ENCODE results near the gene PRR15L.
"Not testable (repeated sequence)": the region's sequence is repeated elsewhere in the genome, so short reads cannot be mapped to it uniquely, and the experiment has no call there.

The PRR15L gene, protein sequence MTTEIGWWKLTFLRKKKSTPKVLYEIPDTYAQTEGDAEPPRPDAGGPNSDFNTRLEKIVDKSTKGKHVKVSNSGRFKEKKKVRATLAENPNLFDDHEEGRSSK

GRCh38 chr17:47957591-47958490 is at the start of gene PRR15L:
Gene PRR15L (minus strand): TSS chr17:47957883. CDS start chr17:47953234, 4,649 bp downstream.
- DNase-seq: peak; percentile 53

- no peak for DNase-seq
These were observed 49.4 kb upstream of the PRR15L start for GRCh38 chr17:48006936-48007709.

GRCh38 chr17:48004983-48005382 is 47.3 kb upstream of the PRR15L start:
- no peak for DNase-seq

DNA sequence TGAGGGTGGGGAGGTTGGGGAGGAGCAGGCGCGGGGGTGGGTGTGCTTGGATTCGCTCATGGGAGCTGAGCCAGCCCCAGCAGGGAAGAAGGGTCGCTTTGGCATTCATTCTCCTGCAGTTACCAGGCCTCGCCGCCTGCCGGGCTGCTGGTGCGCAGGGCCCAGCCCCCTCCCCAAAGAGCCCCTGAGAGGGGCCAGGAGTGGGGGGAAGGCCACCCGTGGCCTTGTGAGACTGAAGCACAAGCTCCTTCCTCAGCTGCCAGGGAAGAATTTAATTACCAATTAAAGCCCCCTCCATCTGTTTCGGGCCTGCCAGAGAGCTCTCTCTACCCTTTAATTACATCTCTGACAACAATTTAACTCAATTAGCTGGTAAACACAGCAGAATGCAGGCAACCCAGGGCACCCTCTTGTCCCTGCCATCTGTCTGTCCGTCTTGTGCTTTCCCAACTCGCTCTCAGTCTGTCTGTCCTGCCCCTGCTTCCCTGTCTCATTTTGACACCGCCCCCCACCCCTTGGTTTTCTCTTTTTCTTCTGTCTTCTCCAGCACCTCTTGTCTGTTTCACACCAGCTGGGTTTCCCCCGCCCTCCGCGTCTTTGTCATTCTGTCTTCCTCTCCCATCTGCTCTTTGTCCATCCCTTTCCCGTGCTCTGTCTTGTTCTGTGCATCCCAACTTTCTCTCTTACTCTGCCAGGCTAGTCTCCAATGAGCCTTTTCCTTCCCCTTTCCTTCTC is 45.9 kb upstream of the PRR15L start:
- no peak for DNase-seq

DNA sequence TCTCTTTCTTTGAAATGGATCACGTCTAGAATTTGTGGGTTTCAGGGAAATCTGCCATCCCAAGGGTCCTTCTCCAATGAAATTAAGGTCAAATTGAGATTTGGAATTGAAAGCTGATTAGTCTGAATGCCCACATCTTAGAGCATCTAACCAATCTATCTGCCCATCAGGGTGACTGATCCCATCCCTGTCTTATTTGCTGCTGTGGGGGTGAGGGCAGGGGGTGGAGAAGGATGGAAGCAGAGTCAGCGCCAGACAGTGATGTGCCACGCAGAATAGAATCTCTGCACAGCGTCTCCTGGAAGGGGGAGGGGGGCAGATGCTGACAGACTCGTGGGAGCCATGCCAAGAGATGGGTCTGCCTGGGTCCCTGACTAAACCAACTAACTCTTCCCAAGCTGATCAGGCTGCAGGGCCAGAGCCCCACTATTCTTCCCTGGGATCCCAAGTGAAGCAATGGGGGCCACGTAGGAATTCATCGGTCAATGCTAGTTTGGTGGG is 45.3 kb upstream of the PRR15L start:
- DNase-seq: no peak

DNA sequence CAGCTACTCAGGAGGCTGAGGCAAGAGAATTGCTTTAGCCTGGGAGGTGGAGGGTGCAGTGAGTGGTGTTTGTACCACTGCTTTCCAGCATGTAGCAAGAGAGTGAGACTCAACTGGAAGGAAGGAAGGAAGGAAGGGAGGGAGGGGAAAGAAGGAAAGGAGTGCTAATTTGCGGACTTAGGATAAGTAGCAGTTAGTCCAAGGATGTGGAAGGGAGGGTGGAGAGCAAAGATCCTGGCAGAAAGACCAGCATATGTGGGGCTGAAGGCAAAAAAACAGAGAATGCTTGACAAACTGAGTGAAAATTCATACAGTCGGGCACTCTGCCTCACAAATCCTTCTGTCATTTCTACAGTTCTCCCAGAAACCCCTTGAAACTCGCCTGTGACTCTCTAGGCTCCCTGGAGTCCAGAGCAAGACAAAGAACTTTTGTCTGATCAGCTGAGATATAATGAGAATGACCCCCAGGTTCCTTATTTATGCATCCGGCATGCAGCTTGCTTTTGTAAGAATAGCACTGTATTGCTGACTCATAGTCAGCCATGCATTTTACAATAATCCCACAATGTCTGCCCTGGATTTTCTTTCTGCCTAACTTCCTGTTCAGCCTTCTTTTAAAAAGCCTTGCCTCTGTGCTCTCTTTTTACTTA is 44.7 kb upstream of the PRR15L start:
- no peak for DNase-seq

GRCh38 chr17:48001657-48002056 is 44.0 kb upstream of the PRR15L start:
- not testable (repeated sequence) for DNase-seq

DNA sequence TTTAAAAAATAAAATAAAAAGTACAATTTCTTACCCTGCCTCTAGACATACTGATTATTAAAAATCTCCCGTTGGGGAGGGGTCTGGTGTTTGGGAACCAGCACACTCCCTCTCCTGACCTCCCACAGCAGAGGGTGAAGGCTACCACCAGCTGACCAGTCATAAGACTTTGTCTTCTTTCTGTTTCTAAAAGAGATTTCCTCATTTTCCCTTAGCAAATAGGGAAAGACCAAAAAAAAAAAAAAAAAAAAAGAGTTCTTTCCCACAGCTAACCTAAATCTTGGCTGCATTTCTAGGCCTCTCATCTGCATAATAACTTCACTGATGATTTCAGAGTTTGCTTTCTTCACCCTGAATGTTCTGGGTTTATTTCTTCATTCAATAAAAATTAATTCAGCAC is 43.5 kb upstream of the PRR15L start:
- no peak for DNase-seq

- no peak for DNase-seq
These were observed 41.9 kb upstream of the PRR15L start for GRCh38 chr17:47999582-47999981.

DNA sequence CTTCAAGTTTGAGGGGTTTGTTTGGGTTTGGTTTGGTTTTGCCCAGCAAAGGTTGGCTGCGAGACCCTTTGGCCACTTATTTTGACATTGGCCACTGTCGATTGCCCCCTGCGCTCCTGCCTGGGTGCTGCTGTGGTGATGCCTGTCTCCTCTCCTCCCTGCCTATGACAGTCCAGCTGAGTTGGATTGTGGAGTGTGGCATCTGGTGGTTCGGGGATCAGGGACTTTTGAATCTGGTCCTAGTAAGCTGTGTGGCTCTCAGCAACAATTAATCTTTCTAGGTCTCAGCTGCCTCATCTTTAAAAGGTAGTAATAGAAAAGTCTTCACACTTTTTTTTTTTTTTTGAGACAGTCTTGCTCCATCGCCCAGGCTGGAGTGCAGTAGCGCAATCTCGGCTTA is 40.4 kb upstream of the PRR15L start:
- DNase-seq: no peak

DNA sequence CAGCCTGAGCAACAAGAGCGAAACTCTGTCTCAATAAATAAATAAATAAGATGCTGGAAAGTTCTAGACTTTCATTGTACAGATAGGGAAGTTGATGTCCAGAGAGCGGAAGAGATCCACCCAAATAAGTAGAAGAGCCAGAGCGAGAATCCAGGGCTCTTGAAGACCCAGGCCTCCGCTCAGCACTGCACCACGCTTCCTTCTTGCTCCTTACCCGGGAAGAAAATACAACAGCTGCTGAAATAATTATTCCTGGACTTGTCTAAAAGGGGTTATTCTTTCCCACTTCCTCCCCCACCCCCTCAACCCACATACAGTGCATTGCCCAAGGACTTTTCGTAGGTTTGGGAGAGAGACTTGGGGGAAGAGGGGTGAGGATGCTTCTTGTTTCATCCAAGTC is 39.9 kb upstream of the PRR15L start:
- no peak for DNase-seq

DNA sequence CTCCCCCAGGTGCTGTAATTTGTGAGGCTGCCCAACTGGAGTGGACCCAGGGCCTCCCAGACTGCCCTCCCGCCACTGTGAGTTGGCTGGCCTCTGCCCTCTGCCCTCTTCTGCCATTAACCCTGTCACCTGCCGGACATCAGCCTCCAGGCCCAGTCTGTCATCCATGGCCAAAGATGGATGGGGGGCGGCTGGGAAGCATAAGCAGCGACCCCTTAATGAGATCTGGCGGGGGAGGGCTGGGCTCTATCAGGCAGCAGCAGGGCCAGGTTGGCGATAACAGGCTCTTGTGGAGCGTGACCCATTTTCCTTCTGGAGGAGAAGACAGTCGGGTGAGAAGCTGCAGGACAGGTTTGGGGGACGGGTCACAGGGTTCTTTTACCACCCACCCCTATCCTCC is 38.5 kb upstream of the PRR15L start:
- DNase-seq: no peak

GRCh38 chr17:47995241-47995935 is 37.7 kb upstream of the PRR15L start:
- DNase-seq: no peak

DNA sequence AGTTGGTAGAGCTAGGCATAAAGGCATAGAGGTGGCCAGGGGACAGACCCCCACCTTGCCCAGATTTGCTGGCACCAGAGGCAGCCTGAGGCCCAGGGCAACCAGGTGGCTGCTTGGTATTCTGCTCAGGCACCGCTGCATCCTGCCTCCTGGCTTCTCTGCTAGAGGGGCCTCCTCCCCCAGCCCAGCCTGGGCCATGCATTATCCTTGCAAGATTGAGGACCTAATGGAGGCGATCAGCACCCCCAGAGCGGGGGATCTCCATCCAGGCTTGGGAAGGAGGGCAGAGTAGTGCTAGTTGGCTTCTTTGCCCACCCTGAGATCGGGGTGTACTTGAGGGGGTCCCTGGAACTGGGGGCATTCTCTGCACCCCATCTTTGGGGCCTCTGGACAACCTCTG is 37.0 kb upstream of the PRR15L start:
- DNase-seq: no peak

DNA sequence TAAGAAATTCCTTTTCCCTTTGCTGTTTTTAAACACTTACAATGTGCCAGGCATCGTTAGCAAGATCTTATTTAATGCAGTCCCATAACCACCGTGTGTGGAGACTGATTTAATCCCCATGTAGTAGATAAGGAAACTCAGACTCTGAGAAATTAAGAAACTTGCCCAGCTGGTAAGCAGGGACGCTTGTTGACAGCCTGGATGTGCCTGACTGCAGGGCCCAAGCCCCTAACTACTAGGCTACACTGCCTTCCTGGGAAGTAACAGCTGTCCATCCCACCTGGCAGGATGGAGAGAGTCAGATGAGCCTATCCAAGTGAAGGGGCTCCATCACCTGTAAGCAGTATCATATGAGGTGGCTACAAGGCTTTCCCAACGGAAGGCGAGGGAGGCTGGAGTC is 36.3 kb upstream of the PRR15L start:
- DNase-seq: no peak

GRCh38 chr17:47993031-47993564 is 35.4 kb upstream of the PRR15L start:
- DNase-seq: no peak

DNA sequence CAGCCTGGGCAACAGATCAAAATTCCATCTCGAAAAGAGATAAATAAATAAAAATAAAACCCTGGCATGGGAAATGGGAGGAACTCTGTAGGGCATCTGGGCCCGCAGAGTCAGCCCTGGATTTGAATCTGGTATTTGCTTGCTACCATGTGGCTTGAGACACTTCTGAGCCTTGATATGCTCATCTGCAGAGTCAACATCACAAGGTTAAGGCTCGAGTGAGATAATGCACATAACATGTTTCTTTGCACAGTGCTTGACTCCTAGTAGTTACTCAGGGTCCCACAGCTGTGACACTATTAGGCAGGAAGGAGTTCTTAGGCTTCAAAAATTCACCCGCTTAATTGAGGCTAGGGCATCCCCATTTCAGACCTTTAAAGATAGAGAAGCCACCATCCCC is 34.5 kb upstream of the PRR15L start:
- no peak for DNase-seq

GRCh38 chr17:47990962-47991731 is 33.5 kb upstream of the PRR15L start:
- no peak for DNase-seq

GRCh38 chr17:47989700-47990099 is 32.0 kb upstream of the PRR15L start:
- no peak for DNase-seq

DNA sequence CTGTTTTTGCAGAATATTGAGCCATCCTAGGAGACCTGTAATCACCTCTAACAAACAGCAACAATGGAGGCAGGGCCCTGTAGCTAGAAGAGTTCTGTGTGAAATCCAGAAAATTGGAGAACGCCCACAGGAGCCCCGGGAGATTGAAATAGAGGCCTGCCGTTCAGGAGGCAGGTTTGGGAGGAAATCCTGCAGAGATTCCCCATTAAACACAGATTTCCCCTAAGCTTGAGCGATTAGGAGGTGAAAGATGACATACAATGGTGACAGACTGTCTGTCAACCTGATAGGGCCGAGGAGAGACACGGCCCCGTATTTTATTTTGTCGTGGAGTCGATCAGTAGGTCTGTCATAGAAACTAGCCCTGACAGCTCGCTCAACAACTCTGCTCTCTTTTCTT is 31.5 kb upstream of the PRR15L start:
- no peak for DNase-seq

GRCh38 chr17:47988445-47988844 is 30.8 kb upstream of the PRR15L start:
- not testable (repeated sequence) for DNase-seq
